Measurements from ENCODE around the gene KRTAP10-6.
"Not testable (repeated sequence)": the region's sequence is repeated elsewhere in the genome, so short reads cannot be mapped to it uniquely, and the experiment has no call there.

The KRTAP10-6 gene

DNA sequence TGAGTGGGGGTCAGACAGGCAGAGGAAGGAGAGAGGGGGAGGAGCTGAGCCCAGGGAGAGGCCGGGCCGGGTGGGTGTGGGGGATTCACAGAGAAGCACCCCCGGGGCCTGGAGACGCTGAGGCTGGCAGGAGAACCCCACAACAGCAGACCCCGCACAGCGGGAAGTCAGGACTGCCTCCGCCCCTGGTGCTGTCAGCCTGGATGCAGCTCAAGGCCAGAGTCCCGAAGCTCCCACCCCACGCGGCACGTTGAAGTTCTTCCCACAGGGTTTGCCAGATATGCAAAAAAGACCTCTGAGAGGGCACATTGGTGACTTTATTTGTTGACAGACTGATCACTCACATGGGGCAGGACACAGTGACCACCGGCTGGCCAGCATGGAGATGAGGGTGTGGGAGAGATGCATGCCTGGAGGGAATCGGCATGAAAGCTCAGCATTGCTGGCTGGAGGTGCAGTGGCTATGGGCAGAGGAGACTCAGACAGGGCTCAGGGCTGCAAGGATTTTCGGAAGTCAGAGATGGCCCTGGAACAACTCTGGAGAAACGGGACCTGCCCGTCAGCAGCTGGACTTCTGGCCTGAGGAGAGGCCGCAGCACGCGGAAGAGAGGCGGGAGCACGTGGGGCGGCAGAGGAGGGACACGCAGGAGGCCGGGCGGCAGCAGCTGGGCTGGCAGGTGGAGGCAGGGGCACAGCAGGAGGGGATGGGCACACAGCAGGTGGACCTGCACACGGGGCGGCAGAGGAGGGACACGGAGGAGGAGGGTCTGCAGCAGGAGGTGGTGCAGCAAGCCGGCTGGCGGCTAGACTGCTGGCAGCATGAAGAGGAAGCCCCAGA, 34.6 kb downstream of the KRTAP10-6 start:
- no peak for DNase-seq

DNA sequence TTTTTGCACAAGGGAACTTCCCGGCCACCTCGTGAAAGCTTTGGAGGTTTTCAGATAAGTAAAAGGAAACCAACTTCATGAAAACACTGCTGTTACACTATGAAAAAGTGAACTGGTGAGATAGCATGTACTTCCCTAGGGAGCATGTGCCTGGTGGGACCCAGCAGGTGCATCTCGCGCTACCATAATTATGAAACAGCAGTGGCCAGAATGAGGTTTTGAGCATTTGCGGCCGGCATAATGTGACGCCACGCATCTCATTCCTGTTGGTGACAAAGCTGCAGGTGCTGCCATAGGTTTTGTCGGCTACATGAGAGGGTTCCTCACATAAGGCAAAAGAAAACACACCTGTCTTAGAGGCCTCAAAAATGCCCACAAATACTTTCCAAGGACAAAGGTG, 35.4 kb downstream of the KRTAP10-6 start:
- DNase-seq: no peak

- no peak for DNase-seq
These were observed 37.0 kb downstream of the KRTAP10-6 start for GRCh38 chr21:44555200-44555875.

- no peak for DNase-seq
These were observed 39.6 kb downstream of the KRTAP10-6 start for GRCh38 chr21:44552681-44553080.

DNA sequence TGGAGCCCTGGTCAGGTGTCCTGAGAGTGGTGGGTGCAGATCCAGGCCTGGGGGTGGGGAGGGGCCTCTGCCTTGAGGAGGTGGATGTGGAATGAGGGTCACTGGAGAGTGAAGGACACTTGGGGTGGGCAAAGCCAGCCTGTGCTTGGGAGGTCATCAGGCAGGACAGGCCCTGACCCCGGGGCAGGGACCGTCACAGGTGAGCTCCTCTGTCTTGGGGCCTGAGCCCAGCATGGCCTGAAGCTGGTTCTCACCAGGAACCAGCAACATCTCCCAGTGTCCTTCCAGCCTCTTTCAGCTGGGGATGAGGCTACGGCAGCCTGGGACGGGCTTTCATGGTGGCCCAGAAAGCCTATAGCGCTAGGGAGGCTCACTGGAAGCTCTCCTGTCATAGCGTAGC, 40.2 kb downstream of the KRTAP10-6 start:
- no peak for DNase-seq

DNA sequence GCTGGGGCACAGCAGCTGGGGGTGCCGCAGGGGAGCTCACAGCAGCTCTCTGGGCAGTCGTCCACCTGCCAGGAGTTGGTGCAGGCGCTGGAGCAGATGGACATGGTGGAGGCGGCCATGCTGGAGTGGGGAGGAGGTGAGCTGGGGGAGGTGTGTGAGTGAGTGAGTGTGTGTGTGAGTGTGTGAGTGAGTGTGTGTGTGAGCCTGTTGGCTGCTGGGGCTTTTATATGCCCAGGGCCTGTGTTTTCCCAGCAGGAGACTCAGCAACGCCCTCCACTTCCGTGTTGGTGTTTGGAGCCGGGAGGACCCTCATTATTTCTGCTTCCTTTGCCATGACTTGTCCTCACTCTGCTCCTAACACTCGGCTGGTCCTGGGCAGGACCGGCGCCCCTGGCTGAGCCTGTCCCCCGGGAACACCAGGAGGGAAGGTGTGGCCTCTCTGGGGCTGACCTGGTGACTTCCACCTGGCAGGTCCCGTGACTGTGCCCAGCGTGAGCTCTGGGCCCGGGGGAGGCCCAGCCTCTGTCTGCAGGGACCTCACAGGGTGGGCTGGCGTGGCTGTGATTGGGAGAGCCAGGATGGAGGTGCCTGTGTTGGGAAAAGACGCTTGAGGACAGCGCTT, 40.9 kb downstream of the KRTAP10-6 start, which contains the start of gene KRTAP10-2:
Gene KRTAP10-2 (minus strand): TSS at position 166 of the 622 bp plus-strand sequence. CDS start 47 bp downstream, at position 119.
- no peak for DNase-seq

- no peak for DNase-seq
These were observed 41.5 kb downstream of the KRTAP10-6 start for GRCh38 chr21:44550807-44551206.

DNA sequence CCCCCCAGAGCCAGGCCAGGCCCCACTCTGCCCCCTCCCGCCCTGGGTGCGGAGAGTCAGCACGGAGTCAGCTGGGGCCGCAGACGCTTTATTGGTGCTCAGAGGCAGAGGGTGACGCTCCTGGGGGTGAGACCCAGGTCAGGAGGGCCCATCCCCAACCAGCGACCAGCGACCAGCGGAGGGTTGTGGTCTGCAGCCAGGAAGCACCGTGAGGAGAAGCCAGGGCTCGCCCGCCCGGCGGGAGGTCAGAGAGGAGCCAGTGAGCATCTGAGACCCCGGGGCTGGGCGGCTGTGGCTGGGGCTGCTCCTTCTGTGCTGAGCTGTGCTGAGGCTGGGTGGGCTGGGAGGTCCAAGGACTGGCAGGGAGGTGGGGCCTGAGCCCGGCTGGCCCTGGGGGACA, 42.0 kb downstream of the KRTAP10-6 start:
- not testable (repeated sequence) for DNase-seq

- DNase-seq: no peak
These were observed 42.6 kb downstream of the KRTAP10-6 start for GRCh38 chr21:44549525-44550211.

- DNase-seq: no peak
These were observed 43.4 kb downstream of the KRTAP10-6 start for GRCh38 chr21:44548922-44549321.

DNA sequence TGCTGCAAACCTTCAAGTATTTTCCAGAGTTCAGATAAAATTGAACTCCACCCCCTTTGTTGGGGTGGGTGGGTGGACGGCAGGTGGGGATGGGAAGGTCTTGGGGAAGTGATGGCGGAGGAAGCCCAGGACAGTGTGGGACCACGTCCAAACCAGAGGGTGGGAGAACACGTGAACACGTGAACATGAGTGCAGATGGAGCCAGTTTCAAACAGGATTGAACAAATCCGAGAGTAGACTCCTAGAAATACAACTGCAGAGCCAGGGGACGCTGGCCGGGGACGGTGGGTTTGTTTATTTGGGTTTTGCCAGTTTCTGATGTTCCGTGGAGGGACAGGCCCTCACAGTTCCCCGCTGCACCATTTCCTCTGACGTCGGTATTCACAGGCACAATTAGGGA, 43.9 kb downstream of the KRTAP10-6 start:
- DNase-seq: no peak

DNA sequence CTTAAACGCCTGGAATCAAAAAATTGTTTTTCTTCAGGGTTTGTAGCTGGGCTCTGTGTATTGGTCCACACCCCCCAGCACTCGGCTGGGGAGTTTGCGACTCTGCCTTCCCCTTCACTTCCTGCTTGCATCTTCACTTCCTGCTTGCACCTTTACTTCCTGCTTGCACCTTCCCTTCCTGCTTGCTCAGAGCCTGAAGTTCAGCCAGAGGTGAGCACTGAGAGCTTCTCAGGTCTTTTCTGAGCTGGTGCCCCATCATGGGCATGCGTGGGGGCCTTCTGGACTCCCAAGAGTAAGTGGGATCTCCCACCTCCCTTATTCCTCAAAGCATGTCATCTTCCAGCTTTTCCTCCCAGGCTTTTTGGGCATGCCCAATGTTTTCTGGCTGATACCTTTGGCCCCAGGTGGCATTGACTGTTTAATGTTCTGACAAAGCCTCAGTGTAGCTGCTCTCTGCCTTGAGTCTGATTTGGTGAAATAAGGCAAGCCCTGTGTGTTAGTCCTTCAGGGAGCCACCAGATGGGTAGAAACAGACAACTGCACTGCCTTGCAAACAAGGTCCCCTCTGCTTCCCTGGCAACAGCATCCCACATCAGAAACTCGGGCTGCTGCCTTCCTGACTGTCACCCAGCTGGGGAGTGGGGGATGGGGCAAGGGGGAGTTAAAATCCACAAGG, 44.5 kb downstream of the KRTAP10-6 start:
- DNase-seq: no peak

- DNase-seq: no peak
These were observed 47.7 kb downstream of the KRTAP10-6 start for GRCh38 chr21:44544566-44544965.

DNA sequence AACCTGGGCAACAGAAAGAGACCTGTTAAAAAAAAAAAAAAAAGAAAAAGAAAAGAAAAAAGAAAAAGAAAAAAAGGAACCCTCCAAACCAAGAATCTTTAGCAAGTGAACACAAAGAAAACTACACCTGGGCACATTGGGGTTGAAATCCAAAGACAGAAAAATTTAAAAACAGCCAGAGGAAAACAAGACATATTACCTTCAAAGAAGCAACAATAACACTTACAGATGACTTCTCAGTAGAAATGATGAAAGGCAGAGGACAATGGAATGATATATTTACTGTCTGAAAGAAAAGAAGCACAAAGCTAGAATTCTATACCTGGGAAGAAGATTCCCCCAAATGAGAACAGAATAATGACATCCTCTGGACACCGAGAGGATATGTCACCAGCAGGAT, 49.6 kb downstream of the KRTAP10-6 start:
- no peak for DNase-seq

Measured in fibroblast of skin of abdomen (primary cell).